Measurements from ENCODE around the gene MOG. TPM values are rescaled to one million over a fixed set of nuclear protein-coding genes. Genes with fewer than 3 reads are reported as not detected.

The MOG gene
- polyA plus RNA-seq, 2 of the 4 experiments (the other 2 are of a cell fraction): not detected

DNA sequence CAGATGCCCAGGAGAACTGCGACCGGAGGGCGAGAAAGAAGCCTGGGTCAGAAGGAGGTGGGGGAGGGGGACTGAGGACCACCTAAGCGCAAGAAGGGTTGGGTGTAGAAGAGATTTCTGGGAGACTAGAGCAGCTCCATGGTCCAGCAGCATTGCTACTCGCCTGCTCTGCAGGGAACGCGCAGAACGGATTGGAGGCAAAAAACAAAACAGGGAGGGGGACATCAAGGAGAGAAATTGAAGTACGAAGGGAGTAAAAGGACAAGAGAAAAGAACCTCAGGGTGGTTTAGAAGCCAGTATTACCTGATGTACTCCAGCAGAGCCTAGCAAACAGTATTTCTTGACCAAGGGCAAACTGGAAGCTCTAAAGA is 23.4 kb upstream of the MOG start:
- peak; percentile 15 to 21; a peak in 5 of 6 replicates for ATAC-seq
- no peak for FAIRE-seq
- peak overlapping the region; percentile 94 for H3K4me2 ChIP-seq
- H3K9me3 ChIP-seq: no peaks in the 10 kb centered on the region
- peaks cover 14% of the 10 kb centered on the region for H3K4me1 ChIP-seq
- peak overlapping the region; percentile 54 for H3K4me3 ChIP-seq
- whole genome bisulfite sequencing (ENCODE audit: missing lambda C conversion rate): 32% methylated on average over 7 of the region's 9 CpGs
- peak overlapping the region; percentile 87 to 98 for H3K27ac ChIP-seq
- ChIA-PET POLR2A (interaction anchor here (1.0 to 2.2 kb wide), 3 partner anchors 9 to 17 kb away, joined by 3 to 13 read pairs (median 5); no protein-coding TSS in a partner anchor), CTCF (interaction anchor here (18.2 kb wide), 1 partner anchor 17 kb away, joined by 183 read pairs; no protein-coding TSS in a partner anchor)
- DNase-seq (ENCODE audit: low read depth in 1 of 2, low spot score in 1 of 2): no peak
- no peak for TF ChIP-seq FOSL2 (IDR thresholded peaks at IDR 0.05)
- no peak for TF ChIP-seq FOSL2 (CRISPR knock-in tag; IDR thresholded peaks at IDR 0.05)
- no peak for TF ChIP-seq SREBF2 (IDR thresholded peaks at IDR 0.05)
- no peak for TF ChIP-seq RCOR1 (IDR thresholded peaks at IDR 0.05; ENCODE audit: low read depth, low read length)
- TF ChIP-seq ZFP36 (IDR thresholded peaks at IDR 0.05; ENCODE audit: borderline replicate concordance, partially characterized antibody): no peak
- no peak for TF ChIP-seq ESRRA (IDR thresholded peaks at IDR 0.05; ENCODE audit: borderline replicate concordance, low read length)
- TF ChIP-seq POLR2AphosphoS2 (conservative IDR thresholded peaks at IDR 0.05; ENCODE audit: low read length): no peak
- no peak for TF ChIP-seq MAZ (IDR thresholded peaks at IDR 0.05; ENCODE audit: borderline replicate concordance, low read depth, low read length)
- TF ChIP-seq RNF2 (IDR thresholded peaks at IDR 0.05; ENCODE audit: borderline replicate concordance, low read depth): no peak
- TF ChIP-seq, protein P1, sequence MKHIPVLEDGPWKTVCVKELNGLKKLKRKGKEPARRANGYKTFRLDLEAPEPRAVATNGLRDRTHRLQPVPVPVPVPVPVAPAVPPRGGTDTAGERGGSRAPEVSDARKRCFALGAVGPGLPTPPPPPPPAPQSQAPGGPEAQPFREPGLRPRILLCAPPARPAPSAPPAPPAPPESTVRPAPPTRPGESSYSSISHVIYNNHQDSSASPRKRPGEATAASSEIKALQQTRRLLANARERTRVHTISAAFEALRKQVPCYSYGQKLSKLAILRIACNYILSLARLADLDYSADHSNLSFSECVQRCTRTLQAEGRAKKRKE (CRISPR knock-in tag; IDR thresholded peaks at IDR 0.05; ENCODE audit: low read depth): no peak
- no peak for TF ChIP-seq HOXB5 (CRISPR knock-in tag; IDR thresholded peaks at IDR 0.05)
- TF ChIP-seq, protein P2, sequence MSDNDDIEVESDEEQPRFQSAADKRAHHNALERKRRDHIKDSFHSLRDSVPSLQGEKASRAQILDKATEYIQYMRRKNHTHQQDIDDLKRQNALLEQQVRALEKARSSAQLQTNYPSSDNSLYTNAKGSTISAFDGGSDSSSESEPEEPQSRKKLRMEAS (IDR thresholded peaks at IDR 0.05): no peak
- no peak for TF ChIP-seq ZNF302 (CRISPR knock-in tag; IDR thresholded peaks at IDR 0.05)
- TF ChIP-seq TP53 (CRISPR knock-in tag; IDR thresholded peaks at IDR 0.05): no peak
- TF ChIP-seq, protein P3, sequence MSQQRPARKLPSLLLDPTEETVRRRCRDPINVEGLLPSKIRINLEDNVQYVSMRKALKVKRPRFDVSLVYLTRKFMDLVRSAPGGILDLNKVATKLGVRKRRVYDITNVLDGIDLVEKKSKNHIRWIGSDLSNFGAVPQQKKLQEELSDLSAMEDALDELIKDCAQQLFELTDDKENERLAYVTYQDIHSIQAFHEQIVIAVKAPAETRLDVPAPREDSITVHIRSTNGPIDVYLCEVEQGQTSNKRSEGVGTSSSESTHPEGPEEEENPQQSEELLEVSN (IDR thresholded peaks at IDR 0.05; ENCODE audit: borderline replicate concordance, low read depth): no peak
- no peak for TF ChIP-seq KDM5A (IDR thresholded peaks at IDR 0.05)

DNA sequence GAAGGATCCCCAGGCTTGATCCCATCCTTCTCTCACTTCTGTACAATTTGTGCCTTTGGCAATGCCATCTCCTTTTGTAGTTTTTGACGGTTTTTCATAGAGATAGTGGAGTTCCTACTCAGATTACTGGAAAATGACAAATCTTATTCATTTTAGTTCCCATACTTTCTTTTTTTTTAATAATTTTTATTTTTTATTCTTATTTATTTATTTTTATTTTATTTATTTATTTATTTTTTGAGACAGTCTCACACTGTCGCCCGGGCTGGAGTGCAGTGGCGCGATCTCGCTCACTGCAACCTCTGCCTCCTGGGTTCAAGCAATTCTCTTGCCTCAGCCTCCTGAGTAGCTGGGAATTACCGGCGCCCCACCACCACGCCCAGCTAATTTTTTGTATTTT is 19.6 kb upstream of the MOG start:
- 89% methylated on average over 9 of the region's 9 CpGs for WGBS (ENCODE audit: missing lambda C conversion rate)
- Histone ChIP-seq H3K4me3 (no peak overlapping the region), H3K4me2 (no peak overlapping the region), H3K9me3 (no peaks in the 10 kb centered on the region), H3K27ac (no peak overlapping the region), H3K4me1 (0 out of 3 replicates have a peak, but pooled peaks cover 9% of the 10 kb centered on the region)
- CTCF ChIA-PET: interaction anchor here (18.2 kb wide), 1 partner anchor 13 kb away, joined by 183 read pairs; no protein-coding TSS in a partner anchor
- FAIRE-seq (no peak), DNase-seq (ENCODE audit: low read depth in 1 of 2, low spot score in 1 of 2) (no peak), ATAC-seq (no peak)
- TF ChIP-seq, protein P4, sequence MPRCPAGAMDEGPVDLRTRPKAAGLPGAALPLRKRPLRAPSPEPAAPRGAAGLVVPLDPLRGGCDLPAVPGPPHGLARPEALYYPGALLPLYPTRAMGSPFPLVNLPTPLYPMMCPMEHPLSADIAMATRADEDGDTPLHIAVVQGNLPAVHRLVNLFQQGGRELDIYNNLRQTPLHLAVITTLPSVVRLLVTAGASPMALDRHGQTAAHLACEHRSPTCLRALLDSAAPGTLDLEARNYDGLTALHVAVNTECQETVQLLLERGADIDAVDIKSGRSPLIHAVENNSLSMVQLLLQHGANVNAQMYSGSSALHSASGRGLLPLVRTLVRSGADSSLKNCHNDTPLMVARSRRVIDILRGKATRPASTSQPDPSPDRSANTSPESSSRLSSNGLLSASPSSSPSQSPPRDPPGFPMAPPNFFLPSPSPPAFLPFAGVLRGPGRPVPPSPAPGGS (IDR thresholded peaks at IDR 0.05): no peak
- TF ChIP-seq, protein P5, sequence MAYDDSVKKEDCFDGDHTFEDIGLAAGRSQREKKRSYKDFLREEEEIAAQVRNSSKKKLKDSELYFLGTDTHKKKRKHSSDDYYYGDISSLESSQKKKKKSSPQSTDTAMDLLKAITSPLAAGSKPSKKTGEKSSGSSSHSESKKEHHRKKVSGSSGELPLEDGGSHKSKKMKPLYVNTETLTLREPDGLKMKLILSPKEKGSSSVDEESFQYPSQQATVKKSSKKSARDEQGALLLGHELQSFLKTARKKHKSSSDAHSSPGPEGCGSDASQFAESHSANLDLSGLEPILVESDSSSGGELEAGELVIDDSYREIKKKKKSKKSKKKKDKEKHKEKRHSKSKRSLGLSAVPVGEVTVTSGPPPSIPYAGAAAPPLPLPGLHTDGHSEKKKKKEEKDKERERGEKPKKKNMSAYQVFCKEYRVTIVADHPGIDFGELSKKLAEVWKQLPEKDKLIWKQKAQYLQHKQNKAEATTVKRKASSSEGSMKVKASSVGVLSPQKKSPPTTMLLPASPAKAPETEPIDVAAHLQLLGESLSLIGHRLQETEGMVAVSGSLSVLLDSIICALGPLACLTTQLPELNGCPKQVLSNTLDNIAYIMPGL (CRISPR knock-in tag; IDR thresholded peaks at IDR 0.05; ENCODE audit: borderline replicate concordance): no peak
- TF ChIP-seq ESRRA (IDR thresholded peaks at IDR 0.05; ENCODE audit: borderline replicate concordance, low read length) (no peak), FOSB (CRISPR knock-in tag; IDR thresholded peaks at IDR 0.05) (no peak), ZNF302 (CRISPR knock-in tag; IDR thresholded peaks at IDR 0.05) (no peak), KDM1A (IDR thresholded peaks at IDR 0.05; ENCODE audit: low read depth) (no peak), HOXB5 (CRISPR knock-in tag; IDR thresholded peaks at IDR 0.05) (no peak), RFX5 (IDR thresholded peaks at IDR 0.05) (no peak), BHLHE40 (IDR thresholded peaks at IDR 0.05; ENCODE audit: low read depth, low read length) (no peak), SMC3 (IDR thresholded peaks at IDR 0.05) (no peak), JUNB (IDR thresholded peaks at IDR 0.05) (no peak), CHD4 (IDR thresholded peaks at IDR 0.05; ENCODE audit: borderline replicate concordance) (no peak), ZSCAN20 (CRISPR knock-in tag; IDR thresholded peaks at IDR 0.05) (no peak), MYC (IDR thresholded peaks at IDR 0.05; ENCODE audit: borderline replicate concordance, low read length) (no peak), CEBPB (IDR thresholded peaks at IDR 0.05) (no peak)
- TF ChIP-seq, protein P3 (IDR thresholded peaks at IDR 0.05; ENCODE audit: borderline replicate concordance, low read depth): no peak
- TF ChIP-seq, protein P6, sequence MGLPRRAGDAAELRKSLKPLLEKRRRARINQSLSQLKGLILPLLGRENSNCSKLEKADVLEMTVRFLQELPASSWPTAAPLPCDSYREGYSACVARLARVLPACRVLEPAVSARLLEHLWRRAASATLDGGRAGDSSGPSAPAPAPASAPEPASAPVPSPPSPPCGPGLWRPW (IDR thresholded peaks at IDR 0.05): no peak
- POLR2A ChIA-PET: no interaction called here
